UCSD-AML1 (cell line): ENCODE measurements around the gene ZNF581.

Experiments used
- DNase-seq: peaks from one replicate; lab custom pipeline; 2025; ENCODE audit not compliant: unreplicated experiment; lab: John Stamatoyannopoulos, UW

Gene ZNF581

DNA sequence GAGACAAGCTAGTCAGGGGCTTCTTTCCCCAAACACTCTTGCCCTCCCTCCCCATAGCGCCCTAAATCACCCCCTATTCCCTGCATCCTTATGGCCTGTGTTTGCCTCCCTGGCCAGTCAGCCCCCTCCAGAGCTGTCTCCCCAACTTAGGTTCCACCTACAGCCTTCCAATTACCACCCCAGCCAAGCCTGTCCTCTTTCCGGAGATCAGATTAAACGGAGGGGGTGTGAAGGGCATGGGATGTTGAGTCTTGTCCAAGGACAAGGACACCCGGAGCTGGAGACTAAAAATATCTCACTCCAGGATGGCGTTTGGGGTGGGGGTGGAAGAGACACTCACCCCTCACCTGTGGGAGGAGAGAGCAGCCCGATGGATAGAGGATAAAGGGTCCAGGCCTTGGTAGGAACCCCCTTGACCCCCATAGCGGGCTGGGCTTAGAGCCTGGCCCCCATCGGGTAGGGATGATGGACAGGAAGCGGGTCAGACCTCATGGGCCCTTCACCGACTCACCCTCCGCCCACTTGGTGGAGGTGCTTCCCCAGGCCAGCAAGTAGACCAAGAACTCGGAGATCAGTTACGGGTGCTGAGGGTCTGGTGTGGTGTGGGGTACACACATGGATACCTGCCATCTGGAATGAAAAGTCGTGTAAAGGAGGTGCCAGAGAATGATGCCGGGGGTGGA, 32.0 kb upstream of the ZNF581 start:
- DNase-seq: no peak

DNA sequence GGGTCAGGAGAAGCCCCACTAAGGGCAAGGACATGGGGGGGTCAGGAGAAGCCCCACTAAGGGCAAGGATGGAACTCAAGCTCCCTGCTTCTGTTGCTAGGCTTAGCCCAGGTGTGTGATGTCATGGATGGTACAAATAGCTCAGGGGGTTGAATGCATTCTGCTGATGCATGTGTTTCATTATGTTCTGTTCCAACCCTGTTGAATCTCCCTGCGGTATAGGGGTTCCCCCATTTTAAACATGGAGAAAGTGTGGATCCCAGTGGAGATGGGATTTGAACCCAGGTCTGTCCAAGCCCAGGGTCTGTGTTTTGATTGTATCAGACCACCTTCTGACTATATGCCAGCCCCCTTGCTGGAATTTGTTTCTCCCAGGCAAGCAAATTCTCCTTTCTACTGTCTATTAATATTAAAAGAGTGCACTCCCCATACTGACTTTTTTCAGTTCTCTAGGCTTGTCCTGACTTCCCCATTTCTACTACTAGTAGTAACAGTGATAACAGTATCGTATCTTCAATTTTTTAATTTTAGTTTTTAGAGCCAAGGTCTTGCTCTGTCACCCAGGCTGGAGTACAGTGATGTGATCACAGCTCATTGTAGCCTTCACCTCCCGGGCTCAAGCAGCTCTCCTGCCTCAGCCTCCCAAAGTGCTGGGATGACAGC, 31.3 kb upstream of the ZNF581 start:
- DNase-seq: no peak

DNA sequence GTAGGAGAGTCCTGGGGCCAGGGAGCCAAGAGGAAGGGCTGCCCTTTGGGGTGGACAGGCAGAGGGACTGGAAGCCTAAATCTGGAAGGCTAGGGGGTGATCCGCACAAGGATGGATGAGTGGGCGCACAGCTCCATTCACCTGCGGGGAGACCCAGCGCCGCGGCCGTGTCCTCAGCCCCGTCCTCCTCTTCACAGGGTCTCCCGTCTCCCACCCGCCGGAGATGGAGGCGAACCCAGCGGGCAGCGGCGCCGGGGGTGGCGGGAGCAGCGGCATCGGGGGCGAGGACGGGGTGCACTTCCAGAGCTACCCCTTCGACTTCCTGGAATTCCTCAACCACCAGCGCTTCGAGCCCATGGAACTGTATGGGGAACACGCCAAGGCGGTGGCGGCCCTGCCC, 30.1 kb upstream of the ZNF581 start:
- DNase-seq: no peak

DNA sequence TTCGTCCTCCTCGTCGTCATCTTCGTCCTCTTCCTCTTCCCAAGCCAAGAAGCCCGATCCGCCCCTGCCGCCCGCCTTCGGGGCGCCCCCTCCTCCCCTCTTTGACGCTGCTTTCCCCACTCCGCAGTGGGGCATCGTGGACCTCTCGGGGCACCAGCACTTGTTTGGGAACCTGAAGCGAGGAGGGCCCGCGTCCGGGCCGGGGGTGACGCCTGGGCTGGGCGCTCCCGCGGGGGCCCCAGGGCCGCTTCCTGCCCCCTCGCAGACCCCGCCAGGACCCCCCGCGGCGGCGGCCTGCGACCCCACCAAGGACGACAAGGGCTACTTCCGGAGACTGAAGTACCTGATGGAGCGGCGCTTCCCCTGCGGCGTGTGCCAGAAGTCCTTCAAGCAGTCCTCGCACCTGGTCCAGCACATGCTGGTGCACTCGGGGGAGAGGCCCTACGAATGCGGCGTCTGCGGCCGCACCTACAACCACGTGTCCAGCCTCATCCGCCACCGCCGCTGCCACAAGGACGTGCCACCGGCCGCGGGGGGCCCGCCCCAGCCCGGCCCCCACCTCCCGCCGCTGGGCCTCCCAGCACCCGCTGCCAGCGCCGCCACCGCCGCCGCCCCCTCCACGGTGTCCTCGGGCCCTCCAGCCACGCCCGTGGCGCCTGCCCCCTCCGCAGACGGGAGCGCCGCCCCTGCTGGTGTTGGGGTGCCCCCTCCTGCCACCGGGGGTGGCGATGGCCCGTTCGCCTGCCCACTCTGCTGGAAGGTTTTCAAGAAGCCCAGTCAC, 29.3 kb upstream of the ZNF581 start:
- DNase-seq: no peak

DNA sequence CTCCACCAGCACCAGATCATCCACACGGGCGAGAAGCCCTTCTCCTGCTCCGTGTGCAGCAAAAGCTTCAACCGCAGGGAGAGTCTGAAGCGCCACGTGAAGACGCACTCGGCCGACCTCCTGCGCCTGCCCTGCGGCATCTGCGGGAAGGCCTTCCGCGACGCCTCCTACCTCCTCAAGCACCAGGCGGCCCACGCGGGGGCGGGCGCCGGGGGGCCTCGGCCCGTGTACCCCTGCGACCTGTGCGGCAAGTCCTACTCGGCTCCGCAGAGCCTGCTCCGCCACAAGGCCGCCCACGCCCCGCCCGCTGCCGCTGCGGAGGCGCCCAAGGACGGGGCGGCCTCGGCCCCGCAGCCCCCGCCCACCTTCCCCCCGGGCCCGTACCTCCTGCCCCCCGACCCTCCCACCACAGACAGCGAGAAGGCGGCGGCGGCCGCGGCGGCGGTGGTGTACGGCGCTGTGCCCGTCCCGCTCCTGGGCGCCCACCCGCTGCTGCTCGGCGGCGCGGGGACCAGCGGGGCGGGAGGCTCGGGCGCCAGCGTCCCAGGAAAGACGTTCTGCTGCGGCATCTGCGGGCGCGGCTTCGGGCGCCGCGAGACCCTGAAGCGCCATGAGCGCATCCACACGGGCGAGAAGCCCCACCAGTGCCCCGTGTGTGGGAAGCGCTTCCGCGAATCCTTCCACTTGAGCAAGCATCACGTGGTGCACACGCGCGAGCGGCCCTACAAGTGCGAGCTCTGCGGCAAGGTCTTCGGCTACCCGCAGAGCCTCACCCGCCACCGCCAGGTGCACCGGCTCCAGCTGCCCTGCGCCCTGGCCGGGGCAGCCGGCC, 28.5 kb upstream of the ZNF581 start:
- no peak for DNase-seq

DNA sequence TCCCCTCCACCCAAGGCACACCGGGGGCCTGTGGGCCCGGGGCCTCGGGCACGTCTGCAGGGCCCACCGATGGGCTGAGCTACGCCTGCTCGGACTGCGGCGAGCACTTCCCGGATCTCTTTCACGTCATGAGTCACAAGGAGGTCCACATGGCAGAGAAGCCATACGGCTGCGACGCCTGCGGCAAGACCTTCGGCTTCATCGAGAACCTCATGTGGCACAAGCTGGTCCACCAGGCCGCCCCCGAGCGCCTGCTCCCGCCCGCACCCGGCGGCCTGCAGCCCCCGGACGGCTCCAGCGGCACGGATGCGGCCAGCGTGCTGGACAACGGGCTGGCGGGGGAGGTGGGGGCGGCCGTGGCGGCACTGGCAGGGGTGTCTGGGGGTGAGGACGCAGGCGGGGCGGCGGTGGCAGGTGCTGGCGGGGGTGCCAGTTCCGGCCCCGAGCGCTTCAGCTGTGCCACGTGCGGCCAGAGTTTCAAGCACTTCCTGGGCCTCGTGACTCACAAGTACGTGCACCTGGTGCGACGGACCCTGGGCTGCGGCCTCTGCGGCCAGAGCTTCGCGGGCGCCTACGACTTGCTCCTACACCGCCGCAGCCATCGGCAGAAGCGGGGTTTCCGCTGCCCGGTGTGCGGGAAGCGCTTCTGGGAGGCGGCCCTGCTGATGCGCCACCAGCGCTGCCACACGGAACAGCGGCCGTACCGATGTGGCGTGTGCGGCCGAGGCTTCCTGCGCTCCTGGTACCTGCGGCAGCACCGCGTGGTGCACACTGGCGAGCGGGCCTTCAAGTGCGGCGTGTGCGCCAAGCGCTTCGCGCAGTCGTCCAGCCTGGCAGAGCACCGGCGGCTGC, 27.7 kb upstream of the ZNF581 start:
- DNase-seq: no peak

DNA sequence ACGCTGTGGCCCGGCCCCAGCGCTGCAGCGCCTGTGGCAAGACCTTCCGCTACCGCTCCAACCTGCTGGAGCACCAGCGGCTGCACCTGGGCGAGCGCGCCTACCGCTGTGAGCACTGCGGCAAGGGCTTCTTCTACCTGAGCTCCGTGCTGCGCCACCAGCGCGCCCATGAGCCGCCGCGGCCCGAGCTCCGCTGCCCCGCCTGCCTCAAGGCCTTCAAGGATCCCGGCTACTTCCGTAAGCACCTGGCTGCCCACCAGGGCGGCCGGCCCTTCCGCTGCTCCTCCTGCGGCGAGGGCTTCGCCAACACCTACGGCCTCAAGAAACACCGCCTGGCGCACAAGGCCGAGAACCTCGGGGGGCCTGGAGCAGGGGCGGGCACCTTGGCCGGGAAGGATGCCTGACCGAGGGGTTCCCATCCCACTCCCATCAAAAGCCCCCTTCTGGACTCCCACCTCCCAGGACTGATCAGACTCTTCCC, 27.0 kb upstream of the ZNF581 start:
- no peak for DNase-seq

DNA sequence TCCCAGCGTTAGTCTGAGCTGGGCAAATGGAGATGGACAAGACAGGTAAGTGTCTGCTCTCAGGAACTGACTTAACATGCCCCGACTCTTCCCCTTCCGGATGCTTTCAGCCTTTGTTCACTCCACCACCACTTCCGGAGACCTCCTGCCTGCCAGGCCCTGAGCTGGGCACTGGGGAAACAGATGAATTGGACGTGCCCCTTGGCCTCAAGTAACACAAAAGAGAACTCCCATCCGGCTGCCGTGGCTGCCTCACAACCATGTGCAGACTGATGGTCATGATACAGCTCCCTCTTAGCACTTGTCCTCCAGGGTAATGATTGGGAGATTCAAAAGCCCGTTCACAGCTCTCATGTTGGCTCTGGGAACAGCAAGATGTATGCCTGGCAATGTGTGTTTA, 26.0 kb upstream of the ZNF581 start:
- no peak for DNase-seq

DNA sequence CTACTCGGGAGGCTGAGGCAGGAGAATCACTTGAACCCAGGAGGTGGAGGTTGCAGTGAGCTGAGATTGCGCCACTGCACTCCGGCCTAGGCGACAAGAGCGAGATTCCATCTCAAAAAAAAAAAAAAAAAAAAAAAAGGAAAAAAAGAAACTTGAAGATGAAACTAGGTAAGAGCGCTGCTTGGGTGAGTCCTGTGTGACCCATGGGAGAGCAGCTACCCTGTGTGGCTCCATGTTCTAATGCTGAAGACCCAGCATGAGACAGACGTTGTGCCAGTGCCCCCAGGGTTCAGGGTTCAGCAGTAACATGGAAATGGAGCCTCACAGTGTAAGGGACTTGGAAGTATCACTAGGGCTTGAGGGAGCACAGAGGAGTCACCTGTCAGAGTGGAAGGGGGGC, 25.0 kb upstream of the ZNF581 start:
- no peak for DNase-seq

DNA sequence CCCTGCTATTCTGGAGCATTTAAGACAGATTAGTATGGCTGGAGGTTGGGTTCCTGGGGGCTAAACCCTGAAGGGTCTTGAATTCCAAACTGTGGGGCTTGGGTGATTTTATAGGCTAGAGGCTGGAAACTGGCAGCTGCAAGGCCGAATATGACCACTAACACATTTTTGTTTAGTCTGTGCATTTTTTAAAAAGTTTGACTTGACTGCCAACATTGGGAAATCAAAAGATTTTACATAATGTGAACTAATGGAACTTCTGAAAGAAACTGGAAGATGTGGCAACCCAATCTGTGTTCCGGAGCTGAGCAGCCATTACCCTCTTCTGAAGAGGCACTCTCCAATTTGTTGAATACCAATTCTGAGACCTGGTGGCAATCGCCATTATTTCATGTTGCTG, 24.2 kb upstream of the ZNF581 start:
- no peak for DNase-seq

DNA sequence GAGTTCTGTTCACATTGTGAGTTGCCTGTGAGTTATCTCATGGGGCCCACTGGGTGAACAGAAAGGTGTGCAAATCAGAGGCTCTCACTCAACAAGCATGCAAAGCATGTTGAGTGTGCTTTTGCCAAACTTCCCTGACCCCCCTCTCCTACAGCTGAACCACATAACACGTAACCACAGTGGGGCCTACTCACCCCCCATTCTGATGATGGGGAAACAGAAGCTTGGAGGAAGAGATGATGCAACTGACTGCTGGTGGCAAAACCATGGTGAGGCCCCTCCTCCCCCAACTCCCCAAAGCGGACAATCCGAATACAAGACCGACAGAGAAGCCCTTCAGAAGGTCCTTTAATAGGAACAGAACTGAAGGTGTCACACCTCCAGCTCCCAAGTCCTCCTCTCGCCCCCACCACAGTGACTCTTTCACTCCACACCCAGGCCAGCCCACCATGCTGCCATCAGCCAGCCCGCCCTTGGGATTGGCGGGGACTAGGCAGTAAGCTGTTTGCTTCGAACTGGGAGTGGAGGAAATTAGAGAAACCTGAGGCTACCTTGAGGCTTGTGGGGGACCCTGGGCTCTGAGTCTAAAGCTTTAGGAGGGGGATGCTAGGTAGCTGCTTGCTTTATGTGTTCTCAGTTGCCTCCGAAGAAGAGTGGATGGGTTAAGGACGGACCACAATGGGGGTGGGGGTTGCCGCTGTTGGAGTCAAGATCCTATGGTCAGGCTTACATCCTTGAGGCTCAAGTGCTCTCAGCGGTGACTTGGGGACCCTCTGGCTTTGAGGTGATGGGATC, 22.8 kb upstream of the ZNF581 start:
- DNase-seq: no peak

DNA sequence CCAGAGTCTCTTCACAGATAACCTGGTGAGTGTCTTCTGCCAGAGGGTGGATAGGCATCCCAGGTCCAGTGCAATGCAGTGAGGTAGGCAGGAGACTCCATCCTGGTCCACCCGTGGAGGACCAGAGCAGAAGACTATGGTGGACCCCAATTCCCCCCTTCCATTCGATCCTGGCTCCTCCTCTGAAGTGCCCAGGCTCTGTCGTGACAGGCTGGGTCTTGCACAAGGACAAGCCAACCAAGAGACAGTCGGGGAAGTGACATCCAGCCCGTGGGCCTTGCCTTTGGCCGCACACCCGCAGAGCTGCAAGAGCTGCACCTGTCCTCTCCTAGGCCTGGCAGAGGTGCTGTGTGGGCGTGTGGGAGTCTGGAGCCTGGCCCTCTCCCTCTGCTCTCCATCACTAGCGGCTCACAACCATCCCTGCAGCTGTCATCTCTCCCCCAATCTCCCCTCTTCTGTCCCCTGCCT, 22.2 kb upstream of the ZNF581 start:
- no peak for DNase-seq

DNA sequence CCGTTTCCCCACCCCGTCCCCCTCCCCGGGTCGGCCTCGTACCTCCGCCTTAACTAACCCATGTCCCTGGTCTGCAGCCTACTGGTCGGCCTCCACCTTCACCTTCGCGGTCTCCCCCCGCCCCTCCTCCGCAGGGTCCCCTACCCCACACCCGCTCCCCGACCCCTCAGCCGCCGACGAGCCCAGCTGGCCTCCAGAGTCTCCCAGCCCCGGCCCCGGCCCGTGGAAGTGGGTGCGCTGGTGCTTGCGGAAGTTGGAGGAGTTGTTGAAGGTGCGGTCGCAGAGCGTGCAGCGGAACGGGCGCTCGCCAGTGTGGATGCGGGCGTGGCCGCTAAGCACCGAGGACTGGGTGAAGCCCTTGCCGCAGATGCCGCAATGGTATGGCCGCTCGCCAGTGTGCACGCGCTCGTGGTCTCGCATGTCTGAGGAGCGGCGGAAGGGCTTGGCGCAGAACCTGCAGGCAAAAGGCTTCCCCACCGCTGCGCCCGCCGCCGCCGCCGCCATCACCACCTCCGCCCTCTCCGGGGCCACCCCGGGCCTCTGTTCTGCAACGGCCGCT, 21.7 kb upstream of the ZNF581 start:
- no peak for DNase-seq

DNA sequence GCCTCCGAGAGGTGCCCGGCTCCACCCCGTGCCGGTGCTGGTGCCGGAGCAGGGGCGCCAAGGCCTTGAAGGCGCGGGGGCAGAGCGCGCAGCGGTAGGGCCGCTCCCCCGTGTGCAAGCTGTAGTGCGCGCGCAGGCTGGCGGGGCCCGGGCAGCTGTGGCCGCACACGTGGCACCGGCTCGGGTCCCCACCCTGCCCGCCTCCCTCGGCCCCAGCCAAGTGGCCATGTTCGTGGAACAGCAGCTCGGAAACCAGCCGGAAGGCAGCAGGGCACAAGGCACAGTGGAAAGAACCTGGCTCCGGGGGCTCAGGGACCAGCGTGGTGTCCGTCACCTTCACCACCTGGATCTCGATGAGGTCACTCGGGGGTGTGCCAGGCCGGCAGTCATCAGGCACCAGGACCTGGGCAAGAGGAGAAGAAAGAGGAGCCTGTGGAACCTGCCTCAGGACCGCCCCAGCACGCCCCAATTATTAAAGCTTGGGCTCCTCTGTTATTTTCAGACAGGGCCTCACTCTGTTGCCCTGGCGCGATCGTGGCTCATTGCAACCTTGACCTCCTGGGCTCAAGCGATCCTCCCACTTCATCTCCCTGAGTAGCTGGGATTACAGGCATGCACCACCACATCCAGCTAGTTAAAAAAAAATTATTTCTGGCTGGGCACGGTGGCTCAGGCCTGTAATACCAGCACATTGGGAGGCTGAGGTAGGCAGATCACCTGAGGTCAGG, 21.0 kb upstream of the ZNF581 start:
- DNase-seq: no peak

DNA sequence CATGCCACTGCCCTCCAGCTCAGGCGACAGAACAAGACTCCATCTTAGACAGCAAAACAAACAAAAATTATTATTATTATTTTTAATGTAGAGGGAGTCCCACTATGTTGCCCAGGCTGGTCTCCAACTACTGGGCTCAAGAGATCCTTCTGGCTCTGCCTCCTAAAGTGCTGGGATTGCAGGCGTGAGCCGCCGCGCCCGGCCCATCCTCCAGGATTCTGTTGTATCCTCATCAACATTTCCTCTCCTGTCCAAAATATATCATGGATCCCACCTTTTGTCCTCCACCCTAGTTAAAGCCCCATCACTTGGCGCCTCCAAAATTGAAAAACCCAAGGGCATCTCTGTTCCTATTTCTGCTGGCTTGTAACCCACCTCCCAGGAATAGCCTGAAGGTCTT, 20.3 kb upstream of the ZNF581 start:
- no peak for DNase-seq

DNA sequence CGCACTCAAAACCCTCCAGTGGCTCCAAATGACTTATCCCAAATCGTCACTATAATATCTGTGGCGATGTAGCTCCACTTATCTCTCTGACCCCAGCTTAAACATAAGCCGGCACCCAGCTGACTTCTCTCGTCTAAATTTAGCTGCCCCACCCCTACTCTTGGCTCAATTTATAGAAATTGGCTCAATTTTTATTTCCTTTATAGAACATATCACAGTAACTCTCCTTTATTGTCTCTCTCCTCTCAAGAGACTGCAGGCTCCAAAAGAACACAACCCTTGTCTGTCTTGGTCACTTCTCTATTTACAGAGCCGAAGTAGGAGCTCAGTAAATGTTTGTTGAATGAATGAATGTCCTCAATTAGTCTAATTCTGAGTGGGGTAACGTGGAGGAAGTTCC, 19.9 kb upstream of the ZNF581 start:
- DNase-seq: no peak

DNA sequence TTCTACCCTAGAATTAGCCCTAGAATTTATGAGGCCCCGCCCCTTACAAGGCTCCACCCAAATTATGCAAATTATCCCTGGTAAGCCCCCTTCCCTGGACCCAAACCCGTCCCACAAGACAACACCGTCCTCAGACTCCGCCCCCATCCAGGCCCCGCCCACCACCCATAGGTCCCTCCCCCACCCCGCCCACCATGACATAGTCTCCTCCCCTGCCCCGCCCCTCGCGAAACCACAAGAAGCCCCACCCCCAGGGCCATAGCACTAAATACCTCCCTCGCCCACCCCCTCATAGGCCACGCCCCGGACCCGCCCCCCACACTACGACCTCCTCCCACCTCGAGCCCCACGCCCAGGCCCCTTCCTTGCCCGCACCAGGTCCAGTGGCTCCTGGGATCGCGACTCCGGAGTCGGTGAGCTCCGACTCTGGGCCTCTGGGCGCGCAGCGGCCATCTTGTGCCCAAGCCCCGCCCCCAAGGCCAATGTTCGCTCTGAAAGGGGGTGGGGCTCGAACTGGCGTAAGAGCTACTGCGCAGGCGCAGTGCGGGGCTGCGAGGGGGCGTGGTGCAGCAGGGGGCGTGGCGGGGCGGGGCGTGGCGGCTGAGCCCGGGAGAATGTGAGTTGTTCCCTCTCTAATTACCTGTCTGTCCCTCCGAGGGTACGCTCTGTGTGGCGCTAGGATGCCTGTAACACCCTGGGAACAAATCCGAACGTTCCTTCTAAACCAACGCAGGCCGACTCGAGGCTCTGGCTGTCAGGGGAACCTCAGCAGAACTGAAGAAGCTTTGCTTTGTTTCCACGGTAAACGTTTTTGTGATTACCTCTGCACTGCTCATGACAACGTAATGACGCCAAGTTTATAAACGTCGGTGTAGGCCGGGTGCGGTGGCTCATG, 19.1 kb upstream of the ZNF581 start, which contains the start of gene ZNF784:
ZNF784 (minus strand) TSS at position 458 of the 895 bp plus-strand sequence; CDS start at position 453, 5 bp downstream.
- peak; percentile 95 for DNase-seq
